SK-N-SH treated with all-trans-retinoic acid at 6 μM for 48 hours (cell line): ENCODE measurements around the gene PTCH1.

Source experiments
- ATAC-seq: fragments of 200-7000 bp; cut with Tn5 transposase; 3 replicates; pipeline ENCODE4 v1.9.1; 2020; ENCODE audit warnings: mild to moderate bottlenecking, moderate library complexity
- ARNTL ChIP-seq: fragments of 450-650 bp; formaldehyde crosslinking; IDR thresholded peaks from 2 replicates; pipeline ENCODE4 v1.5.0; 2020; ENCODE audit warnings: low read depth, mild to moderate bottlenecking, moderate library complexity, borderline replicate concordance
- BACH2 ChIP-seq: fragments of 250-450 bp; sonication (Bioruptor Pico); IDR thresholded peaks from 2 replicates; pipeline ENCODE4 v1.9.0; 2021; ENCODE audit warnings: mild to moderate bottlenecking, borderline replicate concordance
- CREB5 ChIP-seq: fragments of 250-450 bp; sonication (Bioruptor Pico); IDR thresholded peaks from 2 replicates; pipeline ENCODE4 v1.5.1; 2020; ENCODE audit warnings: low read depth, mild to moderate bottlenecking, moderate library complexity
- CSDC2 ChIP-seq: fragments of 250-450 bp; sonication (Bioruptor Pico); IDR thresholded peaks from 2 replicates; pipeline ENCODE4 v1.5.0; 2020; ENCODE audit warnings: mild to moderate bottlenecking, moderate library complexity
- ESRRG ChIP-seq: fragments of 250-450 bp; sonication (Bioruptor Pico); IDR thresholded peaks from 2 replicates; pipeline ENCODE4 v1.6.1; 2021; ENCODE audit warnings: mild to moderate bottlenecking
- GLIS3 ChIP-seq: fragments of 250-450 bp; sonication (Bioruptor Pico); IDR thresholded peaks from 2 replicates; pipeline ENCODE4 v1.5.0; 2020; ENCODE audit warnings: mild to moderate bottlenecking, moderate library complexity
- ISL1 ChIP-seq: fragments of 250-450 bp; sonication (Bioruptor Pico); IDR thresholded peaks from 2 replicates; pipeline ENCODE4 v2.1.2; 2022; ENCODE audit warnings: mild to moderate bottlenecking, moderate library complexity
- OSR1 ChIP-seq: fragments of 250-450 bp; sonication (Bioruptor Pico); IDR thresholded peaks from 2 replicates; pipeline ENCODE4 v1.8.0; 2022; ENCODE audit warnings: moderate library complexity, mild to moderate bottlenecking, inconsistent platforms
- PPARA ChIP-seq: fragments of 250-450 bp; sonication (Bioruptor Pico); IDR thresholded peaks from 2 replicates; pipeline ENCODE4 v1.5.0; 2020; ENCODE audit warnings: mild to moderate bottlenecking, borderline replicate concordance
- SNAI2 ChIP-seq: fragments of 250-450 bp; sonication (Bioruptor Pico); IDR thresholded peaks from 2 replicates; pipeline ENCODE4 v1.5.0; 2020; ENCODE audit warnings: mild to moderate bottlenecking, moderate library complexity
- TCF4 ChIP-seq: fragments of 250-450 bp; sonication (Bioruptor Pico); IDR thresholded peaks from 2 replicates; pipeline ENCODE4 v1.8.0; 2021; ENCODE audit warnings: mild to moderate bottlenecking, moderate library complexity, borderline replicate concordance
- TOX ChIP-seq: fragments of 250-450 bp; sonication (Bioruptor Pico); IDR thresholded peaks from 2 replicates; pipeline ENCODE4 v1.8.0; 2021; ENCODE audit warnings: mild to moderate bottlenecking, moderate library complexity, borderline replicate concordance
- ZC3H10 ChIP-seq: fragments of 250-450 bp; sonication (Bioruptor Pico); IDR thresholded peaks from 2 replicates; pipeline ENCODE4 v1.5.1; 2021; ENCODE audit warnings: mild to moderate bottlenecking, moderate library complexity
- ZFP3 ChIP-seq: fragments of 250-450 bp; sonication (Bioruptor Pico); IDR thresholded peaks from 2 replicates; pipeline ENCODE4 v1.5.0; 2020; ENCODE audit warnings: mild to moderate bottlenecking, moderate library complexity
- ZFP30 ChIP-seq: fragments of 450-650 bp; formaldehyde crosslinking; IDR thresholded peaks from 2 replicates; pipeline ENCODE4 v1.5.0; 2022; ENCODE audit warnings: mild to moderate bottlenecking, moderate library complexity
- ZNF565 ChIP-seq: fragments of 450-650 bp; formaldehyde crosslinking; conservative IDR thresholded peaks from 2 replicates; pipeline ENCODE4 v1.5.0; 2020; ENCODE audit warnings: low read depth, mild to moderate bottlenecking, moderate library complexity
- ZNF70 ChIP-seq: fragments of 450-650 bp; formaldehyde crosslinking; IDR thresholded peaks from 2 replicates; pipeline ENCODE4 v1.5.0; 2020; ENCODE audit warnings: mild to moderate bottlenecking, moderate library complexity
- ZNF8 ChIP-seq: fragments of 450-650 bp; formaldehyde crosslinking; IDR thresholded peaks from 2 replicates; pipeline ENCODE4 v1.5.0; 2020; ENCODE audit warnings: mild to moderate bottlenecking, moderate library complexity
- TF ChIP-seq, protein P1 (sequence below): fragments of 250-450 bp; sonication (Bioruptor Pico); IDR thresholded peaks from 2 replicates; pipeline ENCODE4 v1.5.0; 2020; ENCODE audit warnings: mild to moderate bottlenecking, moderate library complexity
- TF ChIP-seq, protein P2 (sequence below): fragments of 250-450 bp; sonication (Bioruptor Pico); IDR thresholded peaks from 2 replicates; pipeline ENCODE4 v1.5.1; 2021; ENCODE audit warnings: mild to moderate bottlenecking, moderate library complexity
- TF ChIP-seq, protein P3 (sequence below): fragments of 250-450 bp; sonication (Bioruptor Pico); IDR thresholded peaks from 2 replicates; pipeline ENCODE4 v1.8.0; 2020; ENCODE audit warnings: mild to moderate bottlenecking, moderate library complexity, borderline replicate concordance

The PTCH1 gene

GRCh38 chr9:95444160-95444559 is 72.6 kb downstream of the PTCH1 start:
- TF ChIP-seq CSDC2 (no peak), ZFP3 (no peak), ISL1 (no peak), PPARA (CRISPR knock-in tag) (no peak), ZNF8 (CRISPR knock-in tag) (no peak), BACH2 (CRISPR knock-in tag) (no peak), ZC3H10 (CRISPR knock-in tag) (no peak), ARNTL (CRISPR knock-in tag) (no peak), SNAI2 (CRISPR knock-in tag) (no peak), ZFP30 (no peak), CREB5 (CRISPR knock-in tag) (no peak), TCF4 (CRISPR knock-in tag) (no peak), GLIS3 (CRISPR knock-in tag) (no peak)
- TF ChIP-seq, protein P1, sequence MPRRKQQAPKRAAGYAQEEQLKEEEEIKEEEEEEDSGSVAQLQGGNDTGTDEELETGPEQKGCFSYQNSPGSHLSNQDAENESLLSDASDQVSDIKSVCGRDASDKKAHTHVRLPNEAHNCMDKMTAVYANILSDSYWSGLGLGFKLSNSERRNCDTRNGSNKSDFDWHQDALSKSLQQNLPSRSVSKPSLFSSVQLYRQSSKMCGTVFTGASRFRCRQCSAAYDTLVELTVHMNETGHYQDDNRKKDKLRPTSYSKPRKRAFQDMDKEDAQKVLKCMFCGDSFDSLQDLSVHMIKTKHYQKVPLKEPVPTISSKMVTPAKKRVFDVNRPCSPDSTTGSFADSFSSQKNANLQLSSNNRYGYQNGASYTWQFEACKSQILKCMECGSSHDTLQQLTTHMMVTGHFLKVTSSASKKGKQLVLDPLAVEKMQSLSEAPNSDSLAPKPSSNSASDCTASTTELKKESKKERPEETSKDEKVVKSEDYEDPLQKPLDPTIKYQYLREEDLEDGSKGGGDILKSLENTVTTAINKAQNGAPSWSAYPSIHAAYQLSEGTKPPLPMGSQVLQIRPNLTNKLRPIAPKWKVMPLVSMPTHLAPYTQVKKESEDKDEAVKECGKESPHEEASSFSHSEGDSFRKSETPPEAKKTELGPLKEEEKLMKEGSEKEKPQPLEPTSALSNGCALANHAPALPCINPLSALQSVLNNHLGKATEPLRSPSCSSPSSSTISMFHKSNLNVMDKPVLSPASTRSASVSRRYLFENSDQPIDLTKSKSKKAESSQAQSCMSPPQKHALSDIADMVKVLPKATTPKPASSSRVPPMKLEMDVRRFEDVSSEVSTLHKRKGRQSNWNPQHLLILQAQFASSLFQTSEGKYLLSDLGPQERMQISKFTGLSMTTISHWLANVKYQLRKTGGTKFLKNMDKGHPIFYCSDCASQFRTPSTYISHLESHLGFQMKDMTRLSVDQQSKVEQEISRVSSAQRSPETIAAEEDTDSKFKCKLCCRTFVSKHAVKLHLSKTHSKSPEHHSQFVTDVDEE: no peak
- ATAC-seq: no peak

DNA sequence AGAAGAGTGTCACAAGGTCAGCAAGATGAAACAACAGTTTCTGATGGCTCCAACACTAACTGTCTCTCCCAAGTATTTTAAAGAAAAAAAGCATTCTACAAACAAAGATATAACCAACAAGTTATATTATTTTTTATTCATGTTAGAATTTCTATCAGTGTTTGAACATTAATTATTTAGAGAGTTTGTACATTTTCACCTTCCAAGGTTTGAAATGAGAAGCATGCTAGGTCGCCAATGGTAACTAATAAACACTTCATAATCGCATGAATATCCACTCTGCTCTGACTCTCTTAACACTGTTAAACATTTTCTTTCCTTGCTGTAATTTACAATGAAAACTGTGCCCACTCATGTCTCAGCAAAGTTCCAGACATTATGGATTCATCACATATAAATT is 73.5 kb downstream of the PTCH1 start:
- no peak for TF ChIP-seq ZC3H10 (CRISPR knock-in tag)
- TF ChIP-seq BACH2 (CRISPR knock-in tag): no peak
- no peak for ATAC-seq

GRCh38 chr9:95441081-95441480 is 75.7 kb downstream of the PTCH1 start:
- no peak for TF ChIP-seq ZFP3
- TF ChIP-seq, protein P2, sequence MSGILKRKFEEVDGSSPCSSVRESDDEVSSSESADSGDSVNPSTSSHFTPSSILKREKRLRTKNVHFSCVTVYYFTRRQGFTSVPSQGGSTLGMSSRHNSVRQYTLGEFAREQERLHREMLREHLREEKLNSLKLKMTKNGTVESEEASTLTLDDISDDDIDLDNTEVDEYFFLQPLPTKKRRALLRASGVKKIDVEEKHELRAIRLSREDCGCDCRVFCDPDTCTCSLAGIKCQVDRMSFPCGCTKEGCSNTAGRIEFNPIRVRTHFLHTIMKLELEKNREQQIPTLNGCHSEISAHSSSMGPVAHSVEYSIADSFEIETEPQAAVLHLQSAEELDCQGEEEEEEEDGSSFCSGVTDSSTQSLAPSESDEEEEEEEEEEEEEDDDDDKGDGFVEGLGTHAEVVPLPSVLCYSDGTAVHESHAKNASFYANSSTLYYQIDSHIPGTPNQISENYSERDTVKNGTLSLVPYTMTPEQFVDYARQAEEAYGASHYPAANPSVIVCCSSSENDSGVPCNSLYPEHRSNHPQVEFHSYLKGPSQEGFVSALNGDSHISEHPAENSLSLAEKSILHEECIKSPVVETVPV (CRISPR knock-in tag): no peak
- TF ChIP-seq ESRRG (CRISPR knock-in tag): no peak
- TF ChIP-seq TOX (CRISPR knock-in tag): no peak
- TF ChIP-seq, all 23 proteins: peak for 0
- no peak for ATAC-seq

GRCh38 chr9:95440447-95440846 is 76.3 kb downstream of the PTCH1 start:
- no peak for ATAC-seq
- TF ChIP-seq CREB5 (CRISPR knock-in tag): no peak
- TF ChIP-seq ZNF565 (CRISPR knock-in tag): no peak
- TF ChIP-seq, protein P1: no peak
- TF ChIP-seq OSR1: no peak
- TF ChIP-seq ISL1: no peak
- TF ChIP-seq SNAI2 (CRISPR knock-in tag): no peak
- no peak for TF ChIP-seq ZNF70
- TF ChIP-seq, protein P3, sequence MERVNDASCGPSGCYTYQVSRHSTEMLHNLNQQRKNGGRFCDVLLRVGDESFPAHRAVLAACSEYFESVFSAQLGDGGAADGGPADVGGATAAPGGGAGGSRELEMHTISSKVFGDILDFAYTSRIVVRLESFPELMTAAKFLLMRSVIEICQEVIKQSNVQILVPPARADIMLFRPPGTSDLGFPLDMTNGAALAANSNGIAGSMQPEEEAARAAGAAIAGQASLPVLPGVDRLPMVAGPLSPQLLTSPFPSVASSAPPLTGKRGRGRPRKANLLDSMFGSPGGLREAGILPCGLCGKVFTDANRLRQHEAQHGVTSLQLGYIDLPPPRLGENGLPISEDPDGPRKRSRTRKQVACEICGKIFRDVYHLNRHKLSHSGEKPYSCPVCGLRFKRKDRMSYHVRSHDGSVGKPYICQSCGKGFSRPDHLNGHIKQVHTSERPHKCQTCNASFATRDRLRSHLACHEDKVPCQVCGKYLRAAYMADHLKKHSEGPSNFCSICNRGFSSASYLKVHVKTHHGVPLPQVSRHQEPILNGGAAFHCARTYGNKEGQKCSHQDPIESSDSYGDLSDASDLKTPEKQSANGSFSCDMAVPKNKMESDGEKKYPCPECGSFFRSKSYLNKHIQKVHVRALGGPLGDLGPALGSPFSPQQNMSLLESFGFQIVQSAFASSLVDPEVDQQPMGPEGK (CRISPR knock-in tag): no peak
- TF ChIP-seq CSDC2: no peak
- TF ChIP-seq, protein P2 (CRISPR knock-in tag): no peak
- TF ChIP-seq ZFP3: no peak
- no peak for TF ChIP-seq ZFP30
- no peak for TF ChIP-seq ZNF8 (CRISPR knock-in tag)
- TF ChIP-seq ZC3H10 (CRISPR knock-in tag): no peak
- TF ChIP-seq ARNTL (CRISPR knock-in tag): no peak
- TF ChIP-seq ESRRG (CRISPR knock-in tag): no peak
